NT2/D1 (cell line): ENCODE results near the gene ST6GALNAC6.

Source experiments
- YY1 ChIP-seq: IDR thresholded peaks from 2 replicates; pipeline ENCODE4 v1.6.1; 2011; ENCODE audit not compliant: insufficient read length, insufficient read depth
- ZNF274 ChIP-seq: IDR thresholded peaks from 2 replicates; pipeline ENCODE4 v1.6.1; 2011; ENCODE audit warnings: mild to moderate bottlenecking, low read depth, low read length

DNA sequence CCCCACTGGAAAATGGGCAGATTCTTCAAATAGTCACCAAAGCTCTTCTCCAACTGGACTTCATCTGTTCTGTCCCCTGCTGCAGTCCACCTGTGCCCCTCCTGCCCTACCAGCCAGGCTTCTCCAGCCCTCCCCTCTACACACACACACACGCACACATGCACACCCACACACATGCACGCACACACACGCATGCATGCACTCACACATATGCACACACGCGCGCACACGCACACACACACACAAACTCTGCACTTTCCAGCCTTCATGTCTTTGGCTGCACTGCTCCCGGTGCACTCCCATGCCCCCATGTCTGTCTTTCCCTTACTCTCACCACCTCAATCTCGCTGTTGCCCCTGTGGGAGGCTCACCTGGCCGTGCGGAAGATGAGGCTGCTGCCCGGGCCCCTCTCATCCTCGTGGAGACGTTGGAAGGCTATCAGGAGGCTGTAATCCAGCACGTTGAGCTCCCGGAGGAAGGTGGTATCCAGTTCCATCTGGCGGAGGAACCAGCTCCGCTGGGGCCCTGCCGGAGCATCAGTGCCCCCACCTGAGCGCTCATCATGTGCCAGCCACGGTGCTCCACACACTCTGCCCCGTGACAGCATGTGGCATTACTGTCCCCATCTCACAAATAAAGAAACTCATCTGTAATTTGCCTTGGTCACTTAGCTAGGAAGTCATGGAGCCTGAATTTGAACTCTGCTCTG is 25.5 kb upstream of the ST6GALNAC6 start:
- TF ChIP-seq ZNF274 (no peak), YY1 (no peak)
